K562 (cell line): ENCODE data around the gene RALY. TPM values are rescaled to one million over a fixed set of nuclear protein-coding genes. Genes with fewer than 3 reads are reported as not detected.

Experiments
- HINFP ChIP-seq: fragments of 450-650 bp; conservative IDR thresholded peaks from 2 replicates; pipeline ENCODE4 v1.6.1; 2016; ENCODE audit warnings: missing genetic modification characterization, low read depth, mild to moderate bottlenecking, control low read depth, missing compliant biosample characterization
- HNRNPL ChIP-seq: fragments of 200-400 bp; formaldehyde crosslinking; IDR thresholded peaks from 2 replicates; pipeline ENCODE4 v1.6.1; 2017; ENCODE audit warnings: low read depth, mild to moderate bottlenecking, low read length
- L3MBTL2 ChIP-seq: fragments of 450-650 bp; IDR thresholded peaks from 2 replicates; pipeline ENCODE4 v1.6.1; 2016; ENCODE audit warnings: mild to moderate bottlenecking, moderate library complexity
- MCM5 ChIP-seq: fragments of 450-650 bp; IDR thresholded peaks from 2 replicates; pipeline ENCODE4 v1.6.1; 2016; ENCODE audit warnings: low read depth
- MTA2 ChIP-seq: fragments of 450-650 bp; IDR thresholded peaks from 2 replicates; pipeline ENCODE4 v1.6.1; 2016; ENCODE audit warnings: low read depth
- NBN ChIP-seq: fragments of 450-650 bp; IDR thresholded peaks from 2 replicates; pipeline ENCODE4 v1.6.1; 2016; ENCODE audit warnings: low read depth, mild to moderate bottlenecking
- RBM34 ChIP-seq: fragments of 200-400 bp; formaldehyde crosslinking; IDR thresholded peaks from 2 replicates; pipeline ENCODE4 v1.6.1; 2018; ENCODE audit warnings: low read length, borderline replicate concordance; ENCODE audit not compliant: insufficient read depth
- SAP30 ChIP-seq: fragments of 200-600 bp; sonication (generic); IDR thresholded peaks from 2 replicates; pipeline ENCODE4 v1.6.1; 2012; ENCODE audit warnings: borderline replicate concordance, low read depth, mild to moderate bottlenecking, moderate library complexity, low read length, control low read depth, inconsistent platforms; ENCODE audit not compliant: insufficient read depth, poor library complexity, severe bottlenecking
- TSHZ1 ChIP-seq: fragments of 250-450 bp; sonication (Bioruptor Pico); IDR thresholded peaks from 2 replicates; pipeline ENCODE4 v1.4.0; 2020; ENCODE audit warnings: mild to moderate bottlenecking, moderate library complexity
- ZBTB17 ChIP-seq: fragments of 450-650 bp; formaldehyde crosslinking; IDR thresholded peaks from 2 replicates; pipeline ENCODE4 v1.4.0; 2020; ENCODE audit warnings: mild to moderate bottlenecking
- ZFP30 ChIP-seq: fragments of 250-450 bp; sonication (Bioruptor Pico); IDR thresholded peaks from 2 replicates; pipeline ENCODE4 v1.8.0; 2022; ENCODE audit warnings: moderate library complexity, mild to moderate bottlenecking, inconsistent platforms, borderline replicate concordance
- ZMIZ1 ChIP-seq, 2 experiments: fragments of 150-350 bp in 1 of 2; IDR thresholded peaks; 2 replicates each; pipeline ENCODE4 v1.6.1; 2012 to 2016; ENCODE audit warnings: low read depth in 2 of 2, low read length in 2 of 2, mild to moderate bottlenecking in 1 of 2, moderate library complexity in 1 of 2
- ZNF184 ChIP-seq: sonication (generic); formaldehyde crosslinking; IDR thresholded peaks from 2 replicates; pipeline ENCODE4 v1.5.0; 2020; ENCODE audit warnings: missing genetic modification reagents
- ZNF785 ChIP-seq: fragments of 250-450 bp; sonication (Bioruptor Pico); IDR thresholded peaks from 2 replicates; pipeline ENCODE4 v1.4.0; 2020; ENCODE audit warnings: mild to moderate bottlenecking
- polyA plus RNA-seq, 8 experiments: library from polyadenylated mRNA; depleted of rRNA in 4 of 8; stranded (reverse) in 5 of 8; unstranded in 3 of 8; fragments of >200 nt; fragmentation: Nextera tagmentation in 2 of 8; fragmentation: Illumina TruSeq in 1 of 8; extraction: Ambion mirVana in 2 of 8; extraction: Trizol in 1 of 8; gene quantifications; 2 replicates each; pipeline versions ENCODE4 v1.2.1 to v1.2.3, GENCODE V29; 2011 to 2014; ENCODE audit warnings: inconsistent platforms in 1 of 8, missing spikeins in 1 of 8
- total RNA-seq, 7 experiments: library from RNA; depleted of rRNA in 6 of 7; stranded (reverse); fragments of >200 nt in 6 of 7; fragmentation: Illumina TruSeq in 2 of 7; extraction: Trizol in 2 of 7; gene quantifications; 2 replicates each; pipeline versions ENCODE4 v1.2.1 to v1.2.3, GENCODE V29; 2011 to 2021; ENCODE audit warnings: low replicate concordance in 1 of 7
- TF ChIP-seq, protein P1 (sequence below), 2 experiments: fragments of 450-650 bp; IDR thresholded peaks; 2 replicates each; pipeline ENCODE4 v1.6.1; 2018; ENCODE audit warnings: mild to moderate bottlenecking in 2 of 2, low read depth in 1 of 2; ENCODE audit not compliant: partially characterized antibody in 2 of 2

RALY gene
- total and polyA plus RNA-seq, 9 of the 15 experiments (the other 6 are each of a cell fraction or from before 2014, with no cell fraction given): 0.80 to 207 (median 128) TPM

- TF ChIP-seq ZMIZ1 (IDR thresholded peaks at IDR 0.05; ENCODE audit: low read depth in 2 of 2, low read length in 2 of 2): peak in 1 of 2 experiments; percentile 46; a peak in 1 of 4 replicates
- TF ChIP-seq SAP30: no peak
- TF ChIP-seq ZBTB17 (CRISPR knock-in tag): no peak; the same call in 1 of the 2 replicates
- no peak for TF ChIP-seq HINFP (tag)
- TF ChIP-seq TSHZ1 (CRISPR knock-in tag): no peak
- no peak for TF ChIP-seq MCM5
- peak; percentile 87 for TF ChIP-seq MTA2
- no peak for TF ChIP-seq HNRNPL
- TF ChIP-seq ZNF184 (CRISPR knock-in tag): no peak
- TF ChIP-seq RBM34: no peak
- TF ChIP-seq, protein P1, sequence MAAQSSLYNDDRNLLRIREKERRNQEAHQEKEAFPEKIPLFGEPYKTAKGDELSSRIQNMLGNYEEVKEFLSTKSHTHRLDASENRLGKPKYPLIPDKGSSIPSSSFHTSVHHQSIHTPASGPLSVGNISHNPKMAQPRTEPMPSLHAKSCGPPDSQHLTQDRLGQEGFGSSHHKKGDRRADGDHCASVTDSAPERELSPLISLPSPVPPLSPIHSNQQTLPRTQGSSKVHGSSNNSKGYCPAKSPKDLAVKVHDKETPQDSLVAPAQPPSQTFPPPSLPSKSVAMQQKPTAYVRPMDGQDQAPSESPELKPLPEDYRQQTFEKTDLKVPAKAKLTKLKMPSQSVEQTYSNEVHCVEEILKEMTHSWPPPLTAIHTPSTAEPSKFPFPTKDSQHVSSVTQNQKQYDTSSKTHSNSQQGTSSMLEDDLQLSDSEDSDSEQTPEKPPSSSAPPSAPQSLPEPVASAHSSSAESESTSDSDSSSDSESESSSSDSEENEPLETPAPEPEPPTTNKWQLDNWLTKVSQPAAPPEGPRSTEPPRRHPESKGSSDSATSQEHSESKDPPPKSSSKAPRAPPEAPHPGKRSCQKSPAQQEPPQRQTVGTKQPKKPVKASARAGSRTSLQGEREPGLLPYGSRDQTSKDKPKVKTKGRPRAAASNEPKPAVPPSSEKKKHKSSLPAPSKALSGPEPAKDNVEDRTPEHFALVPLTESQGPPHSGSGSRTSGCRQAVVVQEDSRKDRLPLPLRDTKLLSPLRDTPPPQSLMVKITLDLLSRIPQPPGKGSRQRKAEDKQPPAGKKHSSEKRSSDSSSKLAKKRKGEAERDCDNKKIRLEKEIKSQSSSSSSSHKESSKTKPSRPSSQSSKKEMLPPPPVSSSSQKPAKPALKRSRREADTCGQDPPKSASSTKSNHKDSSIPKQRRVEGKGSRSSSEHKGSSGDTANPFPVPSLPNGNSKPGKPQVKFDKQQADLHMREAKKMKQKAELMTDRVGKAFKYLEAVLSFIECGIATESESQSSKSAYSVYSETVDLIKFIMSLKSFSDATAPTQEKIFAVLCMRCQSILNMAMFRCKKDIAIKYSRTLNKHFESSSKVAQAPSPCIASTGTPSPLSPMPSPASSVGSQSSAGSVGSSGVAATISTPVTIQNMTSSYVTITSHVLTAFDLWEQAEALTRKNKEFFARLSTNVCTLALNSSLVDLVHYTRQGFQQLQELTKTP (IDR thresholded peaks at IDR 0.05; ENCODE audit: low read depth in 1 of 2, partially characterized antibody in 2 of 2): peak in 1 of 2 experiments; percentile 44
- TF ChIP-seq L3MBTL2: peak; percentile 85
- TF ChIP-seq NBN: 0 out of 2 replicates have a peak, but pooled peaks have one; percentile 56
- TF ChIP-seq ZNF785 (CRISPR knock-in tag): no peak
- TF ChIP-seq ZFP30: no peak
These were observed 91.9 kb downstream of the RALY start (continued) for GRCh38 chr20:34085544-34086040.
